Measurements from ENCODE around the gene LRP2BP. TPM values are rescaled to one million over a fixed set of nuclear protein-coding genes. Genes with fewer than 3 reads are reported as not detected.
A peak's percentile ranks its signal among the peaks of the same experiment; 100 is the strongest.
"Not testable (repeated sequence)": the region's sequence is repeated elsewhere in the genome, so short reads cannot be mapped to it uniquely, and the experiment has no call there.

The LRP2BP gene
- total RNA-seq, 1 donor from 2014 or later = 0.47 TPM

DNA sequence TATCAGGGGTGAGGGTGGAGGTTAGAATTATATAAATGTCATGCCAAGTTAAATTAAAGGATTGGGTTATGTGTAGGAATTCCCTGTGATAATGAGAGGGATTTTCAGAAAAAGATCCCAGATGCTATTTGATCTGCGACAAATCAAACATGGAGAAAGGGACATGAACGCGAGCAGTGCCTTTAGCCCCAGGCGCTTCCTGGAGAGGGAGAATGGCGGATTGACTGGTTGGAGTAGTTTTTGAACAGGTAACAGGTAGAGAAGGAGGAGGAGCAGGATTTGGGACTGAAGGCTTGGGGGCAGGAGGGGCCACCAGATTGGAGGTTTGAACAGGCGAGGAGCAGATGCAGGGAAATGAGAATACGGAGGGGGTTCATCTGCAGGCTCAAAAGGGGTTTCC, 67.1 kb downstream of the LRP2BP start:
- intact Hi-C loops (cut with micrococcal nuclease) = no loop called here
- H3K9me3 Mint-ChIP-seq = no peaks in the 10 kb centered on the region
- no peak for DNase-seq (ENCODE audit: low spot score)
- no peak overlapping the region for H3K4me3 Mint-ChIP-seq
- peaks cover 25% of the 10 kb centered on the region for H3K36me3 Mint-ChIP-seq (ENCODE audit: low read depth)
- no peaks in the 10 kb centered on the region for H3K27me3 Mint-ChIP-seq (ENCODE audit: insufficient read depth)
- peak overlapping the region; percentile 49 for H3K27ac Mint-ChIP-seq
- H3K4me1 Mint-ChIP-seq (ENCODE audit: low read depth) = peaks cover 5% of the 10 kb centered on the region

DNA sequence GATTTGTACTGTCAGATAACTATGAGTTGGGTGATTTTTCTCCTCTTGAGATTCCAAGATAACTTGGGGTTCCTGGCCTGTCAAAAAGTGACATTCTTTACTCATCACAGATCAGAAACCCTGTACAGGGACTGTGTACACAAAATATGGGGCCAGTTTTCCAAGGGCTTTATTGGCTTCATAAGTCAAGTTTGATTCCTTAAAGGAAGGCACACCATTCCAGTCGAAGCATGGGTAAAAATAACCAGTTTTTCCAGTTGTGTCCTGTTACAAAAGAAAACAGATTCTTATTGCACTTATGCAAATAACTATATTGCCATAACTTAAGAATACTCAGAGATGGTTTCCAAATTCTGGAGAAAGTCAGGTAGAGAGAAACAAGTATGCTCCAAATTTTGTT, 70.0 kb downstream of the LRP2BP start:
- not testable (repeated sequence) for H3K4me3 Mint-ChIP-seq, H3K9me3 Mint-ChIP-seq

GRCh38 chr4:185324361-185324760, 71.4 kb downstream of the LRP2BP start:
- H3K4me3 Mint-ChIP-seq; H3K27ac Mint-ChIP-seq; intact Hi-C loops (cut with micrococcal nuclease); H3K4me1 Mint-ChIP-seq (ENCODE audit: low read depth); H3K27me3 Mint-ChIP-seq (ENCODE audit: insufficient read depth); DNase-seq (ENCODE audit: low spot score); H3K9me3 Mint-ChIP-seq: not testable (repeated sequence)
- H3K36me3 Mint-ChIP-seq (ENCODE audit: low read depth) = peaks cover 26% of the 10 kb centered on the region

More for the DNA sequence above, 70.0 kb downstream of the LRP2BP start:
- H3K27me3 Mint-ChIP-seq (ENCODE audit: insufficient read depth); H3K4me1 Mint-ChIP-seq (ENCODE audit: low read depth); intact Hi-C loops (cut with micrococcal nuclease); DNase-seq (ENCODE audit: low spot score); H3K27ac Mint-ChIP-seq: not testable (repeated sequence)
- H3K36me3 Mint-ChIP-seq (ENCODE audit: low read depth) = peaks cover 27% of the 10 kb centered on the region

GRCh38 chr4:185323606-185324005, 72.1 kb downstream of the LRP2BP start:
- Mint-ChIP-seq H3K4me1 (ENCODE audit: low read depth) (peaks cover 4% of the 10 kb centered on the region), H3K4me3 (no peak overlapping the region), H3K27ac (no peak overlapping the region), H3K27me3 (ENCODE audit: insufficient read depth) (no peaks in the 10 kb centered on the region), H3K36me3 (ENCODE audit: low read depth) (peaks cover 24% of the 10 kb centered on the region), H3K9me3 (no peaks in the 10 kb centered on the region)
- intact Hi-C loops (cut with micrococcal nuclease) = no loop called here
- DNase-seq (ENCODE audit: low spot score) = no peak

GRCh38 chr4:185322803-185323202, 72.9 kb downstream of the LRP2BP start:
- Mint-ChIP-seq H3K27ac (no peak overlapping the region), H3K36me3 (ENCODE audit: low read depth) (peaks cover 21% of the 10 kb centered on the region), H3K4me3 (no peak overlapping the region), H3K27me3 (ENCODE audit: insufficient read depth) (no peaks in the 10 kb centered on the region), H3K9me3 (no peaks in the 10 kb centered on the region), H3K4me1 (ENCODE audit: low read depth) (peaks cover 9% of the 10 kb centered on the region)
- intact Hi-C loops (cut with micrococcal nuclease) = no loop called here
- DNase-seq (ENCODE audit: low spot score) = no peak

GRCh38 chr4:185318679-185319078, 77.0 kb downstream of the LRP2BP start:
- peaks cover 36% of the 10 kb centered on the region for H3K36me3 Mint-ChIP-seq (ENCODE audit: low read depth)
- H3K27ac Mint-ChIP-seq = peak overlapping the region; percentile 55
- H3K27me3 Mint-ChIP-seq (ENCODE audit: insufficient read depth) = no peaks in the 10 kb centered on the region
- H3K4me3 Mint-ChIP-seq = peak overlapping the region; percentile 25
- DNase-seq (ENCODE audit: low spot score) = no peak
- intact Hi-C loops (cut with micrococcal nuclease) = loop anchor here (2.0 kb wide), 1 partner anchor 76 kb away; the partner anchor contains the start of gene LRP2BP
- H3K4me1 Mint-ChIP-seq (ENCODE audit: low read depth) = peaks cover 9% of the 10 kb centered on the region
- no peaks in the 10 kb centered on the region for H3K9me3 Mint-ChIP-seq

- Mint-ChIP-seq H3K4me3 (no peak overlapping the region), H3K9me3 (no peaks in the 10 kb centered on the region), H3K36me3 (ENCODE audit: low read depth) (peaks cover 43% of the 10 kb centered on the region), H3K27me3 (ENCODE audit: insufficient read depth) (no peaks in the 10 kb centered on the region), H3K27ac (no peak overlapping the region), H3K4me1 (ENCODE audit: low read depth) (peaks cover 9% of the 10 kb centered on the region)
- intact Hi-C loops (cut with micrococcal nuclease) = loop anchor here (2.0 kb wide), 1 partner anchor 77 kb away; the partner anchor contains the start of gene LRP2BP
- DNase-seq (ENCODE audit: low spot score) = no peak
These were observed 77.8 kb downstream of the LRP2BP start for GRCh38 chr4:185317880-185318279.

DNA sequence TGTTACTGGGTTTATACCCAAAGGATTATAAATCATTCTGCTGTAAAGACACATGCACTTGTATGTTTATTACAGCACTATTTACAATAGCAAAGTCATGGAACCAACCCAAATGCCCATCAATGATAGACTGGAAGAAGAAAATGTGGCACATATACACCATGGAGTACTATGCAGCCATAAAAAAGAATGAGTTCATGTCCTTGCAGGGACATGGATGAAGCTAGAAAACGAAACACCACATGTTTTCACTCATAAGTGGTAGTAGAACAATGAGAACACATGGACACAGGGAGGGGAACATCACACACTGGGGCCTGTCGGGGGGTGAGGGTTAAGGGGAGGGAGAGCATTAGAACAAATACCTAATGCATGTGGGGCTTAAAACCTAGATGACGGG, 78.3 kb downstream of the LRP2BP start:
- H3K4me1 Mint-ChIP-seq (ENCODE audit: low read depth); intact Hi-C loops (cut with micrococcal nuclease); H3K9me3 Mint-ChIP-seq; DNase-seq (ENCODE audit: low spot score); H3K27me3 Mint-ChIP-seq (ENCODE audit: insufficient read depth); H3K4me3 Mint-ChIP-seq; H3K27ac Mint-ChIP-seq: not testable (repeated sequence)
- peaks cover 44% of the 10 kb centered on the region for H3K36me3 Mint-ChIP-seq (ENCODE audit: low read depth)

Other genes with a start within 250 kb of the LRP2BP start
- gene CFAP97, start 191.9 kb downstream of the LRP2BP start, total RNA-seq = 52.4 and 54.6 TPM in 2 replicates
- 22.9 and 25.3 TPM in 2 replicates for gene SNX25, start 186.3 kb downstream of the LRP2BP start, total RNA-seq
- 12.4 and 15.8 TPM in 2 replicates for gene ANKRD37, start 917 bp upstream of the LRP2BP start, total RNA-seq
- 19.8 and 19.9 TPM in 2 replicates for gene UFSP2, start 30.0 kb upstream of the LRP2BP start, total RNA-seq
- gene CCDC110, start 75.8 kb upstream of the LRP2BP start, total RNA-seq = not detected in 2 replicates
- gene PDLIM3, start 139.6 kb upstream of the LRP2BP start, total RNA-seq = not detected in 2 replicates

All from activated T-helper 1 cell treated with anti-CD3 and anti-CD28 coated beads, Interleukin-12 subunit alpha, Interleukin-12 subunit beta, Interleukin-2, Interleukin-4 antibody, amounts not matched to agents 30 ng/mL and 10 ng/mL and 1 ng/mL, durations not matched to agents 14 hours and 24 hours and 36 hours (primary cell).